NCI-H226 (cell line): Measurements from ENCODE around the gene FTCD.
"Not testable (repeated sequence)": the region's sequence is repeated elsewhere in the genome, so short reads cannot be mapped to it uniquely, and the experiment has no call there.

Experiments
- DNase-seq: peaks from one replicate; pipeline ENCODE4 v3.0.0-alpha.2; 2015

FTCD gene

DNA sequence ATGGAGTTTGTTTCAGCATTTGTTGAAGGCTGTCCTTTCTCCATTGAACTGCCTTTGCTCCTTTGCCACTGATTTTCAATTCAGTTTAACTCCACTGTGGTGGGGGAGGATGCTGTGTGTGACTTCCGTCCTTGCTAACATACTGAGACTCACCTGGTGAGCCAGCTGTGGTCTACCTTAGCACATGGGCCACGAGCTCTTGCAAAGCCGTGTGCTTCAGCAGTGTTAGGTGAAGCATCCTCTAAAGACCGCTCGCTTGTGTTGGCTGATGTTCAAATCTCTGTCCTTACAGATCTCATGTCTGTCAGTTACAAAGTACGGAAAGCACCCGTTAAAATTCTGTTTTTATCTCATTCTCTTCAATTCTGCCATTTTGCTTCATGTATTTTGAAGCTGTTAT, 32.4 kb upstream of the FTCD start:
- no peak for DNase-seq

DNA sequence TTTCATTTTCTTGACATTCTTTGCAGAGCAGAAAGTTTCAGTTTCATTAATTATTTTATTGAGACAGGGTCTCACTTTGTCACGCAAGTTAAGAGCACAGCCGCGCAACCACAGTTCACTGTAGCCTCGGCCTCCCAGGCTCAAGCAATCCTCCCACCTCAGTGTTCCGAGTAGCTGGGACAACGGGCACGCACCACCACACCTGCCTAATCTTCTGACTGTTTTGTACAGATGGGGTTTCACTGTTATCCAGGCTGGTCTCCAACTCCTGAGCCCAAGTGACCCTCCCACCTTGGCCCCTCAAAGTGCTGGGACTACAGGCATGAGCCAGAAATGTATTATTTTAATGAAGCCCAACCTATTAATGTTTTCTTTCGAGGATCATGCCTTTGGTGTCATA, 31.9 kb upstream of the FTCD start:
- DNase-seq = no peak

DNA sequence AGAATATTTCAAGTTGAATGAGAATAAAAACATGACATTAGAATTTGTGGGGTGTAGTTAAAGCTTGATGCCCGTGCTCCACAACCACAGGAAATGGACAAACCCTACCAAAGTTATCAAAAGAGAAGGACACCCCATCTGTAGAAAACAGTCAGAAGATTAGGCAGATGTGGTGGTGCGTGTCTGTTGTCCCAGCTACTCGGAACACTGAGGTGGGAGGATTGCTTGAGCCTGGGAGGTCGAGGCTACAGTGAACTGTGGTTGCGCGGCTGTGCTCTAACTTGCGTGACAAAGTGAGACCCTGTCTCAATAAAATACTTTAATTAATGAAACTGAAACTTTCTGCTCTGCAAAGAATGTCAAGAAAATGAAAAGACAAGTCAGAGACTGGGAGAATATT, 30.3 kb upstream of the FTCD start:
- DNase-seq = no peak

DNA sequence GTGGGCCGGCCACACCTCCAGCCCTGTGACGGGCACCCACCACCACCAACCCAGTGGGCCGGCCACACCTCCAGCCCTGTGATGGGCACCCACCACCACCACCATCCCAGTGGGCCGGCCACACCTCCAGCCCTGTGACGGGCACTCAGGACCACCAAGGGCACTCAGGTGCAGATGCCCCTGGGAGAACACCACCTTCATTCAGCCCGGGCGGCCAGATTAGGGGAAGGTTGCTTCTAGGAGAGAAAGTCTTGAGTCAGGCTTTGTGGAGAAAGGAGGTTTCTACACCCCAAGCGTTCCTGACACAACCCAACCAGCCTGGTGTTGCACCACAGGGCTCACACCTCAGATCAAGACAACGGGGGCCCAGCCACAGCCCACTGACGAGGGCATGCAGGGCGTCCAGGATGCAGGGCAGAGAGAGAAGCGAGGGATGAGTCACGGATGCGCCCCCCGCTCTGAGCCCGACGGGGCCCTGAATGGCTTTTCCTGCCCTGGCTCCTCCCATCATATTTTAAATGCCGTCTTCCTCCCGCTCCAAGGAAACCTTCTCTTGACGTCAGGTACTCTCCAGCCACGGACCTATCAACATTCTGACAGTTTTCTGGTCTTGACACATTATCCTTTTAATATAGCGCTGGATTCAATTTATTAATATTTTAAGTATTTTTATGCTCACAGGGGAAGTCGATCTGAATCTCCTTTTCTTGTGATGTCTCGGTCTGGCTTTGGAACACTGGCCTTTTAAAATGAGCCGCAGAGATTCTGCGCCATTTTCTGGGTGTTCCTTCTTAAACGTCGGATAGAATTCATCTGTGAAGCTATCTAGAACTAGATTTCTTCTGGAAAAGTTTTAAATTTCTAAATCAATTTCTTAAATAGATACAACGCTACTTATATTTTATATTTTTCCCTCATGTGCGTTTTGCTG, 29.5 kb upstream of the FTCD start:
- peak; percentile 48 for DNase-seq

DNA sequence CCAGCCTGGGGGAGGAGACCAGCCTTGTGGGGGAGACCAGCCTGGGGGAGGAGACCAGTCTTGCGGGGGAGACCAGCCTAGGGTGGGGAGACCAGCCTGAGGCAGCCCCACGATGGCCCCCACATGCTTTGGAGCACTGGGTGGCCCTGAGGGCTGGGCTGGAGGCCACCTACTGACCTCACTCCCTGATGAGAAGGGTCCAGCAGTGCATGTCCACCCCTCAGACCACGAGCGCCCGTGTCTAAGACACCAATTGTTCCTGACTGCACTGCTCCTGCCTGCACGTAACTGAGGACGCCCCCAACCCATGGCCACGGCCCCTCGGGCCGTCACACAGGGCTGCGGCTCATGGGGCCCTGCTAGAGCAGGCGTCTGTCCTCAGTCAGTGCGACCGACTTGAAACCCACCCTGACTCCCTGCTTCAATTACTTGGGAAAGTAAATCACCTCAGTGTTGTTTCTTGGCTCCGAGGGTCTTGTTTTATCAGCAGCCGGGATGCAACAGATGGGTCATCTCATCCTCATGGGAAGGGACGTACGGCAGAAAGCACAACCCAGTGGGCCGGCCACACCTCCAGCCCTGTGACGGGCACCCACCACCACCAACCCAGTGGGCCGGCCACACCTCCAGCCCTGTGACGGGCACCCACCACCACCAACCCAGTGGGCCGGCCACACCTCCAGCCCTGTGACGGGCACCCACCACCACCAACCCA, 28.7 kb upstream of the FTCD start, which contains the start of gene SPATC1L:
Gene SPATC1L (minus strand): TSS at position 550 of the 715 bp plus-strand sequence. CDS start 1,643 bp downstream, outside the sequence.
- peak; percentile 12 for DNase-seq

DNA sequence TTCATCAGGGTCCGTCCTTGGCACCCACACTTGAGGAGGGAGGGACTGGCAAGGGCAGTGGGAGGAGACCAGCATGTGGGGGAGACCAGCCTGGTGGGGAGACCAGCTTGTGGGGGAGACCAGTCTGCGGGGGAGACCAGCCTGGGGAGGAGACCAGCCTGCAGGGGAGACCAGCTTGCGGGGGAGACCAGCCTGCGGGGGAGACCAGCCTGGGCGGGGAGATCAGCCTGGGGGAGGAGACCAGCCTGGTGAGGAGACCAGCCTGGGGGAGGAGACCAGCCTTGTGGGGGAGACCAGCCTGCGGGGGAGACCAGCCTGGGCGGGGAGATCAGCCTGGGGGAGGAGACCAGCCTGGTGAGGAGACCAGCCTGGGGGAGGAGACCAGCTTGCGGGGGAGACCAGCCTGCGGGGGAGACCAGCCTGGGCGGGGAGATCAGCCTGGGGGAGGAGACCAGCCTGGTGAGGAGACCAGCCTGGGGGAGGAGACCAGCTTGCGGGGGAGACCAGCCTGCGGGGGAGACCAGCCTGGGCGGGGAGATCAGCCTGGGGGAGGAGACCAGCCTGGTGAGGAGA, 28.0 kb upstream of the FTCD start:
- not testable (repeated sequence) for DNase-seq

DNA sequence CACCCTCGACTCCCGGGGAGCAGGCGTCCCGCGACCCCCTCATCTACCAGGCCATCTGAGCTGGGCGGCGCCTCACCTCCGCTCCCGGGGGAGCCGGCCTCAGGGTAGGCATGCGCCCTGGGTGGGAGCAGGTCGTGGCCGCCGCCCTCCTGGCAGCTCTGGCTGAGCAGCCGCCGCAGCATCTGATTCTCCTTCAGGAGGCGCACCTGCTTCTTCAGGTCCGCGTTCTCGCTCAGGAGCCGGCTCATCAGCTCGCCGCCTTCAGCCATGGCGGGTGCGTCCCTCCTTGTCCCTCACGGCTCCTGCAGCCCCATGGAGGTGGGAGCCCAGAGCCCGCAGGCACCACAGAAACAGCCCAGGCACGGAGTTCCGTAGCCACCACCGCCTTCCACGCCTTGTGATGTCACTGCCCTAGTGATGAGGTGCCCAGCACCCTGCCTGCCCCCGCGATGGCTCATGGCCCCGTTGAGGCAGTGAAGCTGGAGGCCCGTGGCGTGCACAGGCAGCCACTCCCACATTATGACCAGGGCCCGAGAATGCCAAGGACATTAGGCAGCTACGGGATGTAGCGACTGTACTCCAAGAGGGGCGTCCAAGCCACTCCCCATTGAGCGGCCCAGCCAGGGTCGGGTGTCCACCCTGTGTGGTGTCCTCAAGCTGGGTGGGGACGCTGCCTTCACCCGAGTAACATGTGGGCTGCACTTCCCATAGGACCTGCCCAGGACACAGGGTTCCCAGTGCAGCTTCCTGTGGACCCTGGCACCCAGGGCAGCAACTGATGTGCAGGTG, 27.4 kb upstream of the FTCD start:
- DNase-seq = no peak

DNA sequence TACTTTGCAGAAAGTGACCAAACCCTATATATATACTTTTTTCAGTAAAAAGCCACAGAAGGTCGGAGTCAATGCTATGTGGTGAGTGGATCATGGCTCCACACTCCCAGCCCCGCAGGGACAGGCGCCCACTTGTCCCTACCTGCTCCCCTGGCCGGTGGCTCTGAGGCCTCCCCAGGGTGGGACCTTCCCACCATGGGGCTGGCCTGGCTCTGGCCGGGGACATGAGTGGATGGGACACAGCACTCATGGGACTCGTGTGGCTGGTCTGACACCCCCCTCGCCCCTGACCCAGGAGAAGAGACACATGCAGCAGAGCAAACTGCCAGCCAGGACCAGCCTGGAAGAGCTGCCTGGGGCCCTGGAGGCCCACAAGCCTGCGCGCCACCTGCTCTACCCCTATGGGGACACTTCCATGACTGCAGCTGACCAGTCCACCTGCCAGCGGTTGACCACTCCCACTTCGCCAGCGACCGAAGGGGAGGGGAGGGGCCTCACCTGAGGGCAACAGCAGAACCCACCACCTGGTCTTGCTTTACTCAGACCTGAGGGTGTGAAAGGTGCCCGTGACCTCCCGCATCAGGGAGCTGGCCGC, 26.7 kb upstream of the FTCD start:
- no peak for DNase-seq

DNA sequence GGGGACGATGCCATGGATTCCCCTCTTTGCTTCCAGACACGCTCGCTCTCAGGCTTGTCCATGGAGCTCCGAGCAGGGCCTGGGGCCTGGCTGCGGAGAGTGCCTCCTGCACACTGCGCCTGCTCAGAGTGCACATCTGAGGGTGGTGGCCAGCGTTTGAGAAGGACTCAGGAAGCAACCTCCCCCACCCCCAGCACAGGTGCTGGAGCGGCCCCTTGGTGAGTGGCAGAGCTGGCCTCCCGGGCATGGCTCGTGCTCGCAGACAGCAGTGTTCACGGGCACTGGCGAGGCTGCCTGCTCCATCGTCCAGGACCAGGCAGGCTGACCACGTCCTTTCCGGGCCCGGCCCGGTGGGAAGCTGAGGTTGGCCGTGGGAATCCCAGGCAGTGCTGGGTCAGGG, 26.1 kb upstream of the FTCD start:
- DNase-seq = no peak

DNA sequence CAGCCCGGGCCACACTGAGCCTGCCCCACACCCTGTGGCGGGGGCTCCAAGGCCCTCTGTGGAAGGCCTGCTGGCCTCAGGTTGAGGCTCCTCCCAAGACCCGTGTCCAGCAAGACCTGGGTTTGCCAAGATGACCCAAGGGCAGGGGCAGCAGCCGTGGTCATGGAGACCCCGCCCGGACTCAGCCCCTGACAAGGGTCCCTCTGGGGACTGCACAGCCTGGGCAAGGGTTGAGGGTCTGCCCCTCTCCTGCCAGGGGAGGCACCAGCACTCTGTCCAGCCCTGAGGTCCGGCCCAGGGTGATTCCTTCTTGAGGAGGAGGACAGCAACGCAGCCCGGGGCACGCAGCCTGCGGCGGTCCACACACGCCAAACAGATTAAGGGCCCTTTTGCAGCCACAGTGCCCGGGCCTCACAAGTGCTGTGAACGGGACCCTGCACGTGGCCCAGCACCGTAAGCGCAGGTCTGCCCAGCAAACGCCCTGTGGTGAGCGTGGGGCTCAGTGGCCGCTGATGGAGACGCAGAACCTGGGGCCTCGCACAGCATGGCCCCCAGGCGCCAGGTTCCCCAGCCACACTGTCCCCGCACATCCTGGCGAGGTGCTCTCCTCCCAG, 25.5 kb upstream of the FTCD start:
- DNase-seq = no peak

DNA sequence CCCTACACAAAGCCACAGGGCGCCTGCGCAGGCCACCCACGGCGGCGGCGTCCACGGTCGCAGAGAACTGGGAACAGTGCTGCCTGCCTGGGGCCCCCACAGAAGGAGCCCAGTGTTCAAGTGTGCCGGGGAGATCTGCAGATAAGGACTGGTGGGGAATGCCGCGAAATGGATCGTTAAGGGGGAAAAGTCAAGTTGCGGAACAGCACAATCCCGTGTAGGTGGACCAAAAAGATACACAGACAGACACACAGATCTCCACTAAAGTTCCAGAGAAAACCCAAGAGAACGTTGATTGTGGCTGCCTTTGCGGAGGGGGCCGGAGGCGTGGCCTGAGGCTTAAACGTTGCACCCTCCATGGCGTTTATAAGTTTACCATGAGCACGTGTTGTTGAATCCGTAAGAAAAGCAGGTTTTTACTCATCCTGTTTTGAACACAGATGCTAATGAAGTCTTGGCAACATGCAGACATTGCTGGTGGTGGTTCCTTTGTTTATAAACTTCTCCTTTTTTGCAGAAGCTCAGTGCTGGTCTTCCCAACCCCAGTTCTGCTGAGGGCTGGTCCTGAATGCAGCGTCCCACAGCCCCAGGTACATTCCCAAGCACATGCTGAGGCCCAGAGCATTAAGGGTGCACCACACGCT, 24.8 kb upstream of the FTCD start:
- DNase-seq = no peak

DNA sequence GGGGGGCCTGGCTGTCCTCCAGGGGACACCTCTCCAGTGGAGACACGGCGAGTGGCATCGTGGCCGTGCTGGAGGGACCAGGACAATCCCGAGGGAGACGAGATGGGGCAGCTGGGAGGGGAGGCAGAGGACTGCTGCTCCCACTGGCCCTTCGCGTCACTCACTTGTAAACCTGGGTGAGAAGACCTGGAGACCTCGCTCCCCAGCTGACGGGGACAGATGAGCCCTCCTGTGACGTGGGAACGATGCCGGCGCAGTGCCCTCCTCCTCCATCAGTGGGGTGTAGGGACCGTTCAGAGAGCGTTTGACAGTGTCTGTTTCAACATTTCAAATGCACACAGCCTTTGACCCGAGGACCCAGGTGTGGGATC, 24.3 kb upstream of the FTCD start:
- DNase-seq = no peak

DNA sequence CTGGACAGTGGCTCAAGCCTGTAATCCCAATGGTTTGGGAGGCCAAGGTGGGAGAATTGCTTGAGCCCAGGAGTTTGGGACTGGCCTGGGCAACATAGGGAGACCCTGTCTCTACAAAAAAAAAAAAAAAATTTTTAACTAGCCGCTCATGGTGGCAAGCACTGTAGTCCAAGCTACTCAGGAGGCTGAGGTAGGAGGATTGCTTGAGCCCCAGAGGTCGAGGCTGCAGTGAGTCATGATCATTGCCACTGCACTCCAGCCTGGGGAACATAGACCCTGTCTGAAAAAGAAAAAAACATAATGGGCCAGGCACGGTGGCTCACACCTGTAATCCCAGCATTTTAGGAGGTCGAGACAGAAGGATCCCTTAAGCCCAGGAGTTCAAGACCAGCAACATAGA, 23.6 kb upstream of the FTCD start:
- no peak for DNase-seq

DNA sequence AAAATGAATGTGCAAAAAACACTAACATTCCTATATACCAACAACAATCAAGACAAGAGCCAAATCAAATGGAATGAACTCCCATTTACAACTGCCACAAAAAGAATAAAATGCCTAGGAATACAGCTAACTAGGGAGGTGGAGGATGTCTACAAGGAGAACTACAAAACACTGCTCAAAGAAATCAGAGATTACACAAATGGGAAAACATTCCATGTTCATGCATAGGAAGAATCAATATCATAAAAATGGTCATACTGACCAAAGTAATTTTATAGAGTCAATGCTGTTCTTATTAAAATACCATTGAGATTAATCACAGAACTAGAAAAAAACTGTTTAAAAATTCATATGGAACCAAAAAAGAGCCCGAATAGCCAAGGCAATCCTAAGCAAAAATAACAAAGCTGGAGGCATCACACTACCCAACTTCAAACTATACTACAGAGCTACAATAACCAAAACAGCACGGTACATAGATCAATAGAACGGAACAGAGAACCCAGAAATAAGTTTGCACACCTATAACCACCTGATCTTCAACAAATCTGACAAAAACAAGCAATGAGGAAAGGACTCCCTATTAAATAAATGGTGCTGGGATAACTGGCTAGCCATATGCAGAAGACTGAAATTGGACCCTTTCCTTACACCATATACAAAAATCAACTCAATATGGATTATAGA, 21.2 kb upstream of the FTCD start:
- DNase-seq = not testable (repeated sequence)

DNA sequence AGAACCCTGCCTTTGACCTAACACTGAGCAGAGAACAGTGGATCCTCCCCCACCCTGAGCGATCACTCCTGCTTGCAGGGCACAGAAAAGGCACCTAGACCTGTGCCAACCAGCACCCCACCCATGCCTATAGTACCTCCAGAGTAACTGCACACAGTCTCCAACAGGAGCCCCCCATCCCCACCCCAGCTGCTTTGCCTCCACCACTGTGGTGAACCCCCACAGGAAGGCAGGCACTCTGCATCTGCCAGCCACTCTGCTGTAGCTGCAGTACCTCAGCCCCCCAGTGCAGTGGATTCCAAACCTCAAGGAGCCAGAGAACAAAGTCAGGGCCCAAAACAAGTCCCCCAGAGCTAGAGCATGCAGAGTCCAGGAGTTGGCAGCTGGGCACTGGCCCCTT, 18.2 kb upstream of the FTCD start:
- no peak for DNase-seq

DNA sequence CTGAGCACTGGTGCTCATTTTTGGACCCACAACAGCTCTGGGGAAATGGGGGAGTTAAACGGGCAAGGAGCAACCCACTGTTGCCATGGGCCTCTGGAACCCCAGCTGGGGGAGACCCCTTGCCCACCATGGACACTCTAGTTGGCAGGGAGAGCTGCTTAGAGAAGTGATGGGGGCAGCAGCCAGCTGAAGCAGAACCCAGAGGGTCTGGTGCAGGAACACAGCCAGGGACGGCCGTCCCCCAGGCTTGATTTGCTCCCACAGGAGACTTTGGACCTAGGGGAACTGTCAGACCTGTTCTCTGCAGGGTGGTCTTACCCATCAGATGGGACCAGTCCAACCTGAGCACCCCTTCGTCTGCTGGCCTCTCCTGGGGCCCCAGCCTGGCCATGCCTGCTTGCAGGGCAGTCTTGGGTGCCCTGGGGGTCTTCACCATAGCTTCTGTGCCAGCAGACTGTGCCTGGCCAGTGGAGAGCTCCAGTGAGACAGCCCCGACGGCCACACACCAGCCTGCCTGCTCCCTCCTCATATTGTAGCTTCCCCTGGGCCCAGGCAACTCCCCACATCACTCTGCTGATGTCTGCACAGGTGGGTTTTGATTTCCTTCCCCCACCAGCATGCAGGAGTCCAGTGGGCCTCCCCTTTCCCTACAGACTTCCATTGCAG, 17.6 kb upstream of the FTCD start:
- no peak for DNase-seq

DNA sequence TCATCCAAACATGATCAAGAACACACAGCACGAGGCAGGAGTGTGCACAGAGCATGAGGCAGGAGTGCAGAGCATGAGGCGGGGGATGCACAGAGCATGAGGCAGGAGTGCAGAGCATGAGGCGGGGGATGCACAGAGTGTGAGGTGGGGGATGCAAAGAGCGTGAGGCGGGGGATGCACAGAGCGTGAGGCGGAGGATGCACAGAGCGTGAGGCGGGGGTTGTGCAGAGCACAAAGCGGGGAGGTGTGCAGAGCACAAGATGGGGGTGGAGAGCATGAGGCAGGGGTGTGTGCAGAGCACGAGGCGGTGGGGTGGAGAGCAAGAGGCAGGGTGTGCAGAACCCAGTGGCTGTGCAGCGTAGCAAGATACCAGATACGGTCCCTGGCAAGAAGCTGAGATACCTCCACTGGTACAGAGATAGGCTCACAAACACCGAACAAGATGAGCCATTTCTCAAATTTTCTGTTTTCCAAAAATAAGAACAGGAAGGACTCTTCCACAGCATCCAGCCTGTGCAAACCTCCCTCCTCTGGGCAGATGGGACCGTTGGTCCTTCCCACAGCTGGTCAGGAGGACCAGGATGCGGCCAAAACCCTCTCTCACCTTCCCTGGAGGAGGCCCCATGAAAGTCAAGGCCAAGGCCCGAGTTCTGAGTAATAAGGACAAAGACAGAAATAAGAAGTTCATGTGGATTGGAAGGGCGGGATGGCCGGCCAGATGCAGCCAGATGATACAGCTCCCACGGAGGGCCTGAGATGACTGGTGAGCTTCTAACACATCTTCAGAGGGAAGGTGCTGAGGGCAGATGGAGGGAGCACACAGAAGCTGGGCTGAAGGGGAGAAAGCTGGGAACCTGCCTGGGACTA, 16.9 kb upstream of the FTCD start:
- no peak for DNase-seq

DNA sequence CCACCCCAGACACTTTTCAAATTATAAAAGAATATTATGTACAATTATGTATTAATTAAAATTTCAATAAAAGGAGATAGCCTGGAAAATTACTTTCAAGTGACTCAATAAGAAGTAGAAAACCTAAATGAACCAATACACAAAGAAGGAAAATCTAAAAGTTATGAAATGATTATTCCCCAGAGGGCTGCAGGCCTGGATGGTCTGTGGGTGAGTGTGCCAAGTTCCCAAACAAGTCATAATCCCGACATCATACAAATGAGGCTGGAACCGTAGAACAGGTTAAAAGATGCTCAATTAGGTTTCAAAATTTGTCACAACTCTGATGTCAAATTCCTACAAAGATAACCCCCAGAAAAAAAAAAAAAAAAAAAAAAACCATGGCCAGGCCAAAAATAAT, 16.2 kb upstream of the FTCD start:
- DNase-seq = no peak

DNA sequence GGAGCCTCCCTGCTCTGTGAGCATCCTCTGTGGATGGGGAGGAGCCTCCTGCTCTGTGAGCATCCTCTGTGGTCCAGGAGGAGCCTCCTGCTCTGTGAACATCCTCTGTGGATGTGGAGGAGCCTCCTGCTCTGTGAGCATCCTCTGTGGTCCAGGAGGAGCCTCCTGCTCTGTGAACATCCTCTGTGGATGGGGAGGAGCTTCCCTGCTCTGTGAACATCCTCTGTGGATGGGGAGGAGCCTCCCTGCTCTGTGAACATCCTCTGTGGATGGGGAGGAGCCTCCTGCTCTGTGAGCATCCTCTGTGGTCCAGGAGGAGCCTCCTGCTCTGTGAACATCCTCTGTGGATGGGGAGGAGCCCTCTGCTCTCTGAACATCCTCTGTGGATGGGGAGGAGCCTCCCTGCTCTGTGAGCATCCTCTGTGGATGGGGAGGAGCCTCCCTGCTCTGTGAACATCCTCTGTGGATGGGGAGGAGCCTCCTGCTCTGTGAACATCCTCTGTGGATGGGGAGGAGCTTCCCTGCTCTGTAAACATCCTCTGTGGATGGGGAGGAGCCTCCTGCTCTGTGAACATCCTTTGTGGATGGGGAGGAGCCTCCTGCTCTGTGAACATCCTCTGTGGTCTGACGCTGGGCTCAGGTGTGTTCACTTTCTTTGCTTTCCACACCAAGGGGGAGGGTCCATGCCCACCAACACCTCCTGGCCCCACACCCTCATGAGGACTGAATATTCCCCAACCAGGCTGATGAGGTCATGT, 15.2 kb upstream of the FTCD start:
- DNase-seq = not testable (repeated sequence)
